ENCODE data around the gene RACGAP1.

- TF ChIP-seq POLR2A (IDR thresholded peaks at IDR 0.05; ENCODE audit: low read length) (no peak), GATA1 (IDR thresholded peaks at IDR 0.05; ENCODE audit: low read depth, low read length) (no peak)
These were observed 40.6 kb downstream of the RACGAP1 start for GRCh38 chr12:49984476-49985359.
